H9 (cell line): Measurements from ENCODE around the gene ASCL1. TPM values are rescaled to one million over a fixed set of nuclear protein-coding genes. Genes with fewer than 3 reads are reported as not detected.

Experiments used
- DNase-seq: peaks from one replicate; pipeline ENCODE4 v3.0.0-alpha.2; 2017
- H2AFZ ChIP-seq: one replicate; pipeline ENCODE4 v1.6.1; 2013; ENCODE audit warnings: mild to moderate bottlenecking, low read length, control low read depth, moderate library complexity
- H2AK5ac ChIP-seq: 2 replicates; pipeline ENCODE4 v1.6.1; 2013; ENCODE audit warnings: low read length, control low read depth, mixed read lengths; ENCODE audit not compliant: insufficient read length
- H2BK120ac ChIP-seq: one replicate; pipeline ENCODE4 v1.6.1; 2013; ENCODE audit warnings: low read depth, mild to moderate bottlenecking, low read length, control low read depth, inconsistent platforms; ENCODE audit not compliant: poor library complexity, severe bottlenecking
- H2BK12ac ChIP-seq: 2 replicates; pipeline ENCODE4 v1.6.1; 2013; ENCODE audit warnings: low read length, control low read depth, mixed read lengths, low read depth; ENCODE audit not compliant: insufficient read length
- H2BK15ac ChIP-seq: 2 replicates; pipeline ENCODE4 v1.6.1; 2013; ENCODE audit warnings: low read depth, low read length, control low read depth
- H2BK20ac ChIP-seq: one replicate; pipeline ENCODE4 v1.6.1; 2013; ENCODE audit warnings: low read depth, mild to moderate bottlenecking, low read length, control low read depth, inconsistent platforms; ENCODE audit not compliant: poor library complexity, severe bottlenecking
- H2BK5ac ChIP-seq: 2 replicates; pipeline ENCODE4 v1.6.1; 2013; ENCODE audit warnings: low read length, control low read depth, mixed read lengths; ENCODE audit not compliant: insufficient read length
- H3K14ac ChIP-seq: 2 replicates; pipeline ENCODE4 v1.6.1; 2013; ENCODE audit warnings: low read length, control low read depth; ENCODE audit not compliant: insufficient read depth
- H3K18ac ChIP-seq: 2 replicates; pipeline ENCODE4 v1.6.1; 2013; ENCODE audit warnings: low read depth, mild to moderate bottlenecking, mixed read lengths, low read length, control low read depth; ENCODE audit not compliant: insufficient read length
- H3K23ac ChIP-seq: 2 replicates; pipeline ENCODE4 v1.6.1; 2013; ENCODE audit warnings: low read length, control low read depth, mixed read lengths, low read depth; ENCODE audit not compliant: insufficient read length
- H3K23me2 ChIP-seq: 2 replicates; pipeline ENCODE4 v1.6.1; 2013; ENCODE audit warnings: low read depth, mild to moderate bottlenecking, mixed read lengths, low read length, control low read depth; ENCODE audit not compliant: insufficient read length, poor library complexity, severe bottlenecking
- H3K27ac ChIP-seq: 2 replicates; pipeline ENCODE4 v1.5.1; 2013; ENCODE audit warnings: low read length, control low read depth, mixed read lengths, low read depth; ENCODE audit not compliant: insufficient read length
- H3K27me3 ChIP-seq: 2 replicates; pipeline ENCODE4 v1.6.1; 2013; ENCODE audit warnings: low read length, control low read depth, inconsistent platforms; ENCODE audit not compliant: insufficient read depth
- H3K4ac ChIP-seq: 2 replicates; pipeline ENCODE4 v1.6.1; 2013; ENCODE audit warnings: low read depth, mild to moderate bottlenecking, control low read depth, inconsistent platforms, low read length, moderate library complexity
- H3K4me1 ChIP-seq: 2 replicates; pipeline ENCODE4 v1.6.1; 2013; ENCODE audit warnings: low read length, control low read depth, inconsistent platforms; ENCODE audit not compliant: insufficient read depth
- H3K4me2 ChIP-seq: 2 replicates; pipeline ENCODE4 v1.6.1; 2013; ENCODE audit warnings: low read length, control low read depth, mixed read lengths; ENCODE audit not compliant: insufficient read length, insufficient read depth
- H3K56ac ChIP-seq: 2 replicates; pipeline ENCODE4 v1.6.1; 2013; ENCODE audit warnings: low read depth, mild to moderate bottlenecking, mixed read lengths, low read length, control low read depth; ENCODE audit not compliant: insufficient read length
- H3K79me1 ChIP-seq: 2 replicates; pipeline ENCODE4 v1.6.1; 2013; ENCODE audit warnings: low read depth, mild to moderate bottlenecking, moderate library complexity, low read length, control low read depth, inconsistent platforms; ENCODE audit not compliant: insufficient read depth, poor library complexity, severe bottlenecking
- H3K79me2 ChIP-seq: 2 replicates; pipeline ENCODE4 v1.6.1; 2013; ENCODE audit warnings: low read length, control low read depth, inconsistent platforms; ENCODE audit not compliant: insufficient read depth
- H3K9ac ChIP-seq: 2 replicates; pipeline ENCODE4 v1.6.1; 2013; ENCODE audit warnings: low read length, control low read depth, mixed read lengths; ENCODE audit not compliant: insufficient read length; ENCODE audit errors: extremely low read depth
- H3K9me3 ChIP-seq: one replicate; pipeline ENCODE4 v1.6.1; 2013; ENCODE audit warnings: low read depth, low read length, inconsistent platforms; ENCODE audit not compliant: control insufficient read depth
- H3T11ph ChIP-seq: one replicate; pipeline ENCODE4 v1.6.1; 2013; ENCODE audit warnings: mild to moderate bottlenecking, low read length, control low read depth, inconsistent platforms
- H4K20me1 ChIP-seq: one replicate; pipeline ENCODE4 v1.6.1; 2013; ENCODE audit not compliant: control insufficient read depth, insufficient read length, insufficient read depth
- H4K5ac ChIP-seq: 2 replicates; pipeline ENCODE4 v1.6.1; 2013; ENCODE audit warnings: low read depth, mild to moderate bottlenecking, mixed read lengths, low read length, control low read depth; ENCODE audit not compliant: insufficient read length
- H4K8ac ChIP-seq: replicated peaks from 2 replicates; pipeline ENCODE4 v1.6.1; 2013; ENCODE audit warnings: low read length, control low read depth, mixed read lengths, low read depth; ENCODE audit not compliant: insufficient read length
- H4K91ac ChIP-seq: 2 replicates; pipeline ENCODE4 v1.6.1; 2013; ENCODE audit warnings: low read depth, mild to moderate bottlenecking, moderate library complexity, mixed read lengths, low read length, control low read depth; ENCODE audit not compliant: insufficient read length
- H3K27ac Mint-ChIP-seq, 3 experiments: 2 replicates in 2 of 3; 3 replicates in 1 of 3; pipeline ENCODE4 v1.8.0; 2020 to 2021; ENCODE audit warnings: mixed read lengths in 3 of 3, mild to moderate bottlenecking in 1 of 3, moderate library complexity in 1 of 3
- H3K27me3 Mint-ChIP-seq: 2 replicates; pipeline ENCODE4 v1.8.0; 2021; ENCODE audit warnings: low read depth, mild to moderate bottlenecking, moderate library complexity, mixed read lengths
- H3K36me3 Mint-ChIP-seq, 3 experiments: 2 replicates in 2 of 3; 3 replicates in 1 of 3; pipeline ENCODE4 v1.8.0; 2020 to 2021; ENCODE audit warnings: low read depth in 3 of 3, mixed read lengths in 3 of 3; ENCODE audit not compliant: insufficient read depth in 1 of 3
- H3K4me1 Mint-ChIP-seq, 2 experiments: 2 replicates each; pipeline ENCODE4 v1.8.0; 2020; ENCODE audit warnings: mixed read lengths in 2 of 2
- H3K4me3 Mint-ChIP-seq, 2 experiments: 2 replicates in 1 of 2; 3 replicates in 1 of 2; pipeline ENCODE4 v1.8.0; 2020 to 2021; ENCODE audit warnings: mild to moderate bottlenecking in 2 of 2, mixed read lengths in 2 of 2, moderate library complexity in 1 of 2
- H3K9me3 Mint-ChIP-seq, 2 experiments: 2 replicates in 1 of 2; 3 replicates in 1 of 2; pipeline ENCODE4 v1.8.0; 2020; ENCODE audit warnings: mild to moderate bottlenecking in 2 of 2, mixed read lengths in 2 of 2, moderate library complexity in 1 of 2
- CTCF ChIP-seq: fragments of 200-600 bp; sonication (generic); conservative IDR thresholded peaks from 3 replicates; pipeline ENCODE4 v1.8.0; 2021; ENCODE audit warnings: antibody characterized with exemption, mild to moderate bottlenecking
- WGBS: extraction: QIAGEN DNeasy Blood & Tissue Kit; methylation state at CpG from one replicate; pipeline ENCODE4 v1.1.7; 2013; ENCODE audit warnings: missing lambda C conversion rate, low lambda C conversion rate, mixed read lengths; ENCODE audit not compliant: insufficient read length; ENCODE audit errors: extremely low coverage; 5-methylcytosine and 5-hydroxymethylcytosine counted together
- total RNA-seq: library from RNA; stranded (reverse); gene quantifications from 2 replicates; pipeline ENCODE4 v1.2.1, GENCODE V29; 2021

ASCL1 gene
- total RNA-seq, 1 experiment from 2014 or later: not detected

- Histone ChIP-seq H2AFZ (no peak overlapping the region), H3K9ac (no peak overlapping the region), H3T11ph (no peak overlapping the region), H3K23ac (no peak overlapping the region), H3K18ac (no peak overlapping the region), H3K56ac (no peak overlapping the region), H2BK12ac (no peak overlapping the region), H3K27me3 (no peaks in the 10 kb centered on the region), H2BK5ac (no peak overlapping the region), H3K14ac (no peak overlapping the region), H3K23me2 (no peaks in the 10 kb centered on the region), H3K4ac (no peak overlapping the region), H3K79me2 (no peaks in the 10 kb centered on the region), H3K4me1 (no peaks in the 10 kb centered on the region), H3K4me2 (no peak overlapping the region), H2BK20ac (no peak overlapping the region), H3K9me3 (no peaks in the 10 kb centered on the region), H4K91ac (no peak overlapping the region), H2BK15ac (no peak overlapping the region), H4K20me1 (no peaks in the 10 kb centered on the region), H4K5ac (no peak overlapping the region), H4K8ac (no peak overlapping the region), H3K79me1 (no peaks in the 10 kb centered on the region), H3K27ac (no peak overlapping the region), H2AK5ac (no peak overlapping the region), H2BK120ac (no peak overlapping the region)
- H3K4me1 Mint-ChIP-seq: no peaks in the 10 kb centered on the region
- no peak overlapping the region for H3K4me3 Mint-ChIP-seq
- DNase-seq: no peak
- H3K9me3 Mint-ChIP-seq: peaks cover 18 to 21% of the 10 kb centered on the region in 2 experiments
- WGBS: no CpG with 5 or more reads among the region's 1 CpG
- H3K36me3 Mint-ChIP-seq: peaks cover 1 to 23% (median 16%) of the 10 kb centered on the region in 3 experiments; a peak in 5 of 7 replicates
- TF ChIP-seq CTCF: no peak
- no peak overlapping the region for H3K27ac Mint-ChIP-seq
- H3K27me3 Mint-ChIP-seq: peaks cover 2% of the 10 kb centered on the region; the same call in 1 of the 2 replicates
Observed at GRCh38 chr12:102993537-102993936, 36.1 kb downstream of the ASCL1 start.
